Mammary epithelial cell (primary cell): Measurements from ENCODE around the gene TAP2.

Source experiments
- CTCF ChIP-seq, 2 donors: IDR thresholded peaks in 1 of 2; conservative IDR thresholded peaks in 1 of 2; 2 replicates each; pipeline ENCODE4 v1.5.1; 2011 to 2012; ENCODE audit warnings: inconsistent platforms in 2 of 2, low read length in 2 of 2, mild to moderate bottlenecking in 2 of 2, control low read depth in 1 of 2, low read depth in 1 of 2; ENCODE audit not compliant: insufficient read depth in 1 of 2; ENCODE audit errors: extremely low read depth in 1 of 2
- EZH2 ChIP-seq: IDR thresholded peaks from 2 replicates; pipeline ENCODE4 v1.6.1; 2012; ENCODE audit warnings: low read length, inconsistent platforms, borderline replicate concordance

DNA sequence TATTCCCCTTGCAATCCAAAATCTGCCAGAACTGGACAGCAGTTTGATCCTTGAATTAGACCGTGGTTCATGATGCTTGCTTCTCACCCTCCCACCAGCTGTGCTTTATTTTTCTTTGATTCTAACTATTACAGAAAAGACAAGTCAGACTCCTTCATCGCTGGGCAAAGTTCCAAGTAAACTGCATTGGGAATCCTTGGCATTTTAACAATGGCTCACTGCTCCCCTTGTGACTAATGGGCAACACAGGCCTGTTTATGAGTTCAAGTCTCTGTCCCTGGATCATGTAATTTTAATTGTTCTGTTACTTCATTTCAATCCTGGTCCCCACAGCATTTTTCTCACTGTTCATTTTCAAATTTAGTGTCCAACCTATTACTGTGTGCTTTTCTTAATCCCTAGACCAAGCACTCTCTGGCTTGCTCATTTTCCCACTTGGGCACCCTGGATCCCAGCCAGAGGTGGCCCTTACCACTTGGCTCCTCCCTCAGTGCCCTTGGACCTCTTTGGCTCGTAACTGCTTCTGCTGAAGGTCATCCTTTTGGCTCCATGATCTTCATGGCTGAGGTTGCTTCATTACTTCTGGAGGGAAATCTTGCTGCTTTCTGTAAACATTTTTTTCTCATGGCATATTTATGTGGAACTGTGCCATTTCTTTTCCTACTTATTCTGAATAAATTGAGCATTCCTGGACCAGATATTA, 48.3 kb upstream of the TAP2 start:
- TF ChIP-seq CTCF (conservative IDR thresholded peaks at IDR 0.05 in 1 of 2, IDR thresholded peaks at IDR 0.05 in 1 of 2; ENCODE audit: extremely low read depth in 1 of 2, insufficient read depth in 1 of 2, low read depth in 1 of 2, low read length in 2 of 2) (no peak), EZH2 (no peak)
